Measurements from ENCODE around the gene PIH1D2. TPM values are rescaled to one million over a fixed set of nuclear protein-coding genes. Genes with fewer than 3 reads are reported as not detected.

Gene PIH1D2
- total and polyA plus RNA-seq, 2 of the 8 experiments (the other 6 are each of a cell fraction or from before 2014, with no cell fraction given): 0.53 to 0.73 TPM

GRCh38 chr11:112123129-112123528, 49.3 kb upstream of the PIH1D2 start (continued):
- TF ChIP-seq GABPA (IDR thresholded peaks at IDR 0.05; ENCODE audit: borderline replicate concordance, insufficient read depth, low read length) (no peak), TBP (IDR thresholded peaks at IDR 0.05; ENCODE audit: low read depth, low read length) (no peak)
- TF ChIP-seq, protein P1, sequence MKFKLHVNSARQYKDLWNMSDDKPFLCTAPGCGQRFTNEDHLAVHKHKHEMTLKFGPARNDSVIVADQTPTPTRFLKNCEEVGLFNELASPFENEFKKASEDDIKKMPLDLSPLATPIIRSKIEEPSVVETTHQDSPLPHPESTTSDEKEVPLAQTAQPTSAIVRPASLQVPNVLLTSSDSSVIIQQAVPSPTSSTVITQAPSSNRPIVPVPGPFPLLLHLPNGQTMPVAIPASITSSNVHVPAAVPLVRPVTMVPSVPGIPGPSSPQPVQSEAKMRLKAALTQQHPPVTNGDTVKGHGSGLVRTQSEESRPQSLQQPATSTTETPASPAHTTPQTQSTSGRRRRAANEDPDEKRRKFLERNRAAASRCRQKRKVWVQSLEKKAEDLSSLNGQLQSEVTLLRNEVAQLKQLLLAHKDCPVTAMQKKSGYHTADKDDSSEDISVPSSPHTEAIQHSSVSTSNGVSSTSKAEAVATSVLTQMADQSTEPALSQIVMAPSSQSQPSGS (IDR thresholded peaks at IDR 0.05; ENCODE audit: low read length): no peak

Data from H1 (cell line).